ENCODE data around the gene RHEX.
"Not testable (repeated sequence)": the region's sequence is repeated elsewhere in the genome, so short reads cannot be mapped to it uniquely, and the experiment has no call there.

The RHEX gene

DNA sequence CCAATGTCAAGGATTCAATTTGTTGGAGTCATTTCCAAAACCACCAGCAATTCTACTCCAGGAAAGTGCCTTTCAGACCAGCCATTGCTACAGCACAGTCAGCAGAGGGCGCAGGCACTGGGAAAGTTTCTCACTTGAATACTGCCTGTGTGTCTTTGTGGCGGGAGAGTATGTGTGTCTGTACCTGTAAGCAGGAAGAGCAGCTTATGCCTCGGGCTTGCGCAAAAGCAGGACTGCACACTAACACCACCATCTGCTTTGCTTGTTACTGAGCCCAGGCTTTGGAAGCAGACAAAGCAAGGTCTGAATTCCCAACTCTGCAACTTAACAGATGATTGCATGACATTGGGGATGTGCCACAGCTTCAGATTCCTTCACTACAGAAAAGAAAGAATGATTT lies 22.3 kb upstream of the RHEX start:
- peak; percentile 78 for DNase-seq

DNA sequence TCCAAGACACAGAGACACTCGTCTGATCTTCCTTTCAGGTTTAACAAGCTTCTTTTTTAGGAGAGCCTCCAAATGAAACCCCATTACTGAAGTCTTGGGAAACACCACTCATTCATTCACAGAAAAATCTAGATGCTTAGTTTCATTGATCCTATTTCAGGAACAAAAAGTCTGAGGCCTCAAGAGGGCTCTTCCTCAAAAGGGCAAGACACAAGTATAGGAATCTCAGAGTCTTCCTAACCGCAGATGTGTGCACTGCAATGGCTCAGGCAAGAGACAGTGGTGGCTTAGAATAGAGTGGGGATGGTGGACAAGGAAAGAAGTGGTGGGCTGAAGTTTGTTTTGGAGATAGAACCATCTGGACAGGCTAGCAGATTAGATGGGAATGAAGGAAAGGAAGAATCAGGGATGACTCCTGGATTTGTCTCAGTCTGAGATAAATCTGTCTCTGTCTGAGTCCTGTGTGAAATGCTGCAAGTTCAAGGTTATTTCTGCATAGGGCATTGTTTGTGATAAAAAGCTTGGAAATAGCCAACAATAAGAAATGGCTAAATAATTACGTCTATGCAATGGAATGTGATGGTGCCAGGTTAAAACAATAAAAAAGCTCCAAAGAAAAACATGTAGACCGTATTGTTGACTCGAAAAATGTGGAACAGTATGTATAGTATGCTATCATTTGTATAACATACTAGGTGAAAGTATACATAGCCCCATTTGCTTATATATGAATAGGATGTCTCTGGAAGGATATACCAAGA lies 20.4 kb upstream of the RHEX start:
- no peak for DNase-seq

DNA sequence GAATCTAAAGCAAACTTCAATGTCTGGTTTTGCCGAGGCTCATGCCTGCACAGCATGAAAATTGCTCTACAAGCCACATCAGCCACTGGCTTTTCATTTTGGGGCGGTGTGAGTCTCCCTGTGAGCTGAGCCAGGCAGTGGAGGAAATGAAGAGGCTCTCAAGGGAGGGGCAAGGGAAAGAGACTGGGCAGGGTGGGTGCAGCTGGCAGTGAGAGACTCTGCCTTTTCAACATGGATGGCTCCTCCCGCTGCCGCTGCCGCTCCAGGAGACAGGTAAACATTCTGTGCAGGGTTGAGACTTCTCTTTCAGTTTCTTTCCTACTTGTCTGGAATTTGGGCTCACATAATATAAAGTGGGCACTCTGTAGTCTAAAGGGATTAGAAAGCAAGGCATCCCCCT lies 17.9 kb upstream of the RHEX start:
- no peak for DNase-seq

DNA sequence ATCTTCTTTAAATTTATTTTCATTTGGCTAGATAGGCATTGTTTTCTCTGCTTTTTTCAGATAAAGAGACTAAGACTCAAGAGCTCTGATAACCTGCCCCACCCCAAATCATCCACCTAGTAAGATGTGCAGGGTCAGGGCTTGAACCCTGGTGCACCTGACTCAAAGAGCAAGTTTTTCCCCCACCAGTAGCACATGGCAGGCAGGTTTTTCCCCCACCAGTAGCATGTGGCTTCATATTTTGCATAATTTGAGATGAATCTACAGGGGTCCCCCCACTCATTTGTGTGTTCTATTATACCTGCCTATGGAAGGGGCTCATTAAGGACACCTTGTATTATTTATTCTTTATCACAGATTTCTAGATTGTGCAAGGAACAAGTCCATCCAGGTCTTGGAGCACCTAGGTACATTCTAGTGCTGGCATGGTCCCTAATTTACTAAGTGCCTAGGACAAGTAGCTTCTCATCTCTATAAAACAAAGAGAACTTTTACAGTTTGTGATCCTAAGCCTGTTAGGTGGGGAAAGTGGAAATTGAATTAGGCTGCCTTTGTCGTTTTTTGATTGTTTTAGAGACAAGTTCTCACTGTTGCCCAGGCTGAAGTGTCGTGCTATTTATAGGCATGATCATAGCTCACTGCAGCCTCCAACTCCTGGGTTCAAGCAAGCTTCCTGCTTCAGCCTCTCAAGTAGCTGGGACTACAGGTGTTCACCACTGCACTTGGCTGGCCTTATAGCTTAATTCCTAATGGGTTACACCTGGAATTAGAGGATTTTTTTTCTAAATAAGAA lies 16.1 kb upstream of the RHEX start:
- no peak for DNase-seq

DNA sequence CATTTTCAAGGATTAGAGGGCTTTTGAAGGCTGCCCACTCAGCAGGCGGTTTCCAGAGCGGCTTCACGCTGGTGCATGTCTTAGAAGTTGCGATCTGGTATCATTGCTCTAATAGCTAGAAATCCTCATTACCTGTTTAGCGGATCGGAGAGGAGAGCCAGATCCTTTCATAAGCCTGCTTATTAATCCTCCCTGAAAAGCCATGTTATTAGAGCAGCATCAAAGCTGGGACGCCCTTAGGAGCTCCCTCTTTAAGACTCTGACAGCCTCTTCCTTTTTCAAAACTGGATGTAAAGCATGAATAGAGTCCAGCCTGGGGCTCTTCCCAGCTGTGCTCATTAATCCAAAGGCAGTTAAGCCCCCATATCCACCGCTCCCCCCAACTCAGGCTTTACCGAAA lies 15.4 kb upstream of the RHEX start:
- no peak for DNase-seq

DNA sequence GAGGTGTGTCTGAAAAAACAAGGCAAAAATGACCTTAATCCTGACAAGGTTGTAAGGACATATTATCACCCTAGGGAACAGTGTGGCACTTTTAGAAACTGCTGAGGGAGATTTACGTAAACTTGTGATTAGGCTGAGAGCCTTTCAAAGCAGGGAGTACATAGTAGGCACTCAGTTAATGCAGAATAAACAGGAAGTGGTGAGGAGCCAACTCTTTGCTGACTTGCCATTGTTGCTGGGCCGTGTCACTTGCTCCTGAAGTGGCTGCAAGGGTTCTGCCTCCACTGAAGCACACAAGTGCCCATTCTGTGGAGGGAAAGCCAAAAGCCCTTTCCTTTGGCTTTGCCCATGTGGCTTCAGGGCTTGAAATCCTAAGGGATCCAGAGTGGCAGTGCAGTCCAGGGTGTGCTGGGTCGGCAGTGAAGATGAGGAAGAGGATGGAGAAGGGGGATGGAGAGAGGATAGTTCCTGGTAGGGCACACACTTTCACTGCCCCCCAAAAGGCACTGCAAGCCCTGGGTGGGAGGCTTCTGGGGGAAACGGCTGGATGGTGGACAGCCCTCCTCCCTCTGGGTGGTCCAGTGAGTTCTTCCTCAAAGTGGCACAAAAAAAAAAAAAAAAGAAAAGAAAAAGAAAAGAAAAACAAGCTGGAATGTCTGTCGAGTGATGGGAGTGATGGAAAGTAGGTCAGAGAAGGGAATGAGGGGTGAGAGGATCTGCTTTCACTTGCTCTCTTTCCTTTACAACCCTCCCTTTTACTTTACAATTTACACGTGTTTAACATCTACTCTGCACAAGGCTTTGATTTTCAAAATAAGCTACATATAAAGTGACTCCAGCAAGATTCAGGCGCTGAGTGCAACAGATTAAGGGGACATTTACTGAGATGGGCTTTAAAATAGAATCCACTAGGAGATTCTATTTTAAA lies 13.7 kb upstream of the RHEX start:
- no peak for DNase-seq

DNA sequence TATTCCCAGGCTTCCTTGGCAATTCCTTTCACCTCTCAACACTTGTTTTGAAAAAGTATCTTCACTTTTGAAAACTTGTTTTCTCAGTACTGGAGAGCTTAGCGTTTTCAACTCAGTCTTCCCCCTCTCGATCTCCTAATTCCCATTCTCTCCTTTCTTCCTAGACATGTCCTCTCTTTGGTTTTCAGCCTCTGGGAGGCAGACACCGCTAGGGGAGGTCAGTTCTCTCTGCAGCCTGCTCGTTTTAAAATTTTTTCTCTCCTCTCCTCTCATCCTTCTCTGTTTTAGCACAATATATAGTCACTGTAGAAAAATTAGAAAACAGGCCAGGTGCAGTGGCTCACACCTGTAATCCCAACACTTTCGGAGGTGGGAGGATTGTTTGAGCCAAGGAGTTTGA lies 12.6 kb upstream of the RHEX start:
- no peak for DNase-seq

DNA sequence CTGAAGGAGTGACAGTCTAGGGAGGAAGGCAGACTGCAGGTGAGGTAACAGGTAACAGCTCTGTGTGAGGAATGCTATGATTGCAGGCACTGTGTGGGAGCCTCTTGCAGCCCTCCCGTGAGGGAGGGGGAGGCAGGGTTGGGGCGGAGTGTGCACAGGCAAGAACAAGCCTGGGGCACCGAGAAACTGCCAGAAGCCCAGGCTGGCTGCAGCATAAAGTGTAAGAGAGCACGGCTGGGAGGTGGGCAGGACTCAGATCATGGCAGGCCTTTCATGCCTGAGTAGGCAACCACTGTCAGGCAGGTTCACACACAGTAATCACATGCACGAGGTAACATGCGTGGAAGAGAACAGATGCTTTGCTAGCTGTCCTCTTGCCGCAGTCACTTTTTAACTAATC lies 11.3 kb upstream of the RHEX start:
- DNase-seq = no peak

DNA sequence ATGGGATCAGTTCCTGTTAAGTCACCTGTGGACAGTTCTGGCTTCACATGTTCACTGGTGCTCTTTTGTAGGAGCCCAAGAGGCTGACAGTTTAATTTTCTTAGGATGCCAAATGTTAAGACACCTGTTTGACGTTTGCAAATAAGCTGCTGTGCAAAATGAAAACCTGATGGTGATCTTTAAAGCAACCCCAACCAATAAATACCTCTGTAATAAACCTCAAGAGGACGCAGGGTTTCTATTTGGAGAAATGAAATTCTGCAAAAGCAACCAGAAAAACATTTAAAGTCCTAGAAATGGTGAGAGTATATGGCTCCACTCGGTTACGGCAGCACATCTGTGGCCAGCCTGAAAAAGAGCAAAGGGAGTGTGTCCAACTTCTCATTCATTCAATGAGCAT lies 5.7 kb upstream of the RHEX start:
- no peak for DNase-seq

DNA sequence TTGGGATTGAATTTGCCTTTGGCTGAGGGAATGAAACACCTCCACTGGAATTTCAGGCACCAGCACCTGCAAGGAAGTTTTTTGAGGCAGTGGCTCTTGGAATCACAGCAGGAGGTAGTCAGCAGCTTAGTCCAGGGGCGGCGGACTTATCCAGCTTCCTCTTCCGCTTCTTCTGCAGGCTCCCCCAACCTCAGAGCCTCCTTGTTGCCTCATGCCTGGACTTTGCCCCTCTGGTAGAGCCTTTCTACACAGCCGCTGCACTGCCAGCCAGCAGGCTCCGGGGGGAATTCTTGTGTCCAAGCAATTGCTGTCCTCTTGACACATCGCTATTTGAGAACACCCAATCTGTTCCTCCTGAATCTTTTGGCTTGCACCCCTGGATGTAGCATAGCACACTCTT lies 4.4 kb upstream of the RHEX start:
- no peak for DNase-seq

DNA sequence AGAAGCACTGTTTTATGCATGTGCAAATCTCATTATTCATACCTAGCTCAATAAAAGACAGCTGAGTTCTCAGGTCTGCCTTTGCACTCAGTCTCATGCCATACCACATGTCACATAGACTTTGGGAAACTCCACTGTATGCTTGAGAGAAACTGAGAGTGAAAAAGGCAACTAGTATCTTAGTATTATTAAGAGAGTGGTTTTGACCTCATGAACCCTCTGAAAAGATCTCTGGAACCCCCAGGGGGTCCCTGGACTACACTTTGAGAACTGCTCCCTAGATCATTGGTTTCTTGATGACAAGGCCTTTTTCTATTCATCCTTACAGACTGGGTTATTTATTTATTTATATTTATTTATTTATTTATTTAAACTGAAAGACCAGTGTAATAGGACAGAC lies 3.7 kb upstream of the RHEX start:
- no peak for DNase-seq

DNA sequence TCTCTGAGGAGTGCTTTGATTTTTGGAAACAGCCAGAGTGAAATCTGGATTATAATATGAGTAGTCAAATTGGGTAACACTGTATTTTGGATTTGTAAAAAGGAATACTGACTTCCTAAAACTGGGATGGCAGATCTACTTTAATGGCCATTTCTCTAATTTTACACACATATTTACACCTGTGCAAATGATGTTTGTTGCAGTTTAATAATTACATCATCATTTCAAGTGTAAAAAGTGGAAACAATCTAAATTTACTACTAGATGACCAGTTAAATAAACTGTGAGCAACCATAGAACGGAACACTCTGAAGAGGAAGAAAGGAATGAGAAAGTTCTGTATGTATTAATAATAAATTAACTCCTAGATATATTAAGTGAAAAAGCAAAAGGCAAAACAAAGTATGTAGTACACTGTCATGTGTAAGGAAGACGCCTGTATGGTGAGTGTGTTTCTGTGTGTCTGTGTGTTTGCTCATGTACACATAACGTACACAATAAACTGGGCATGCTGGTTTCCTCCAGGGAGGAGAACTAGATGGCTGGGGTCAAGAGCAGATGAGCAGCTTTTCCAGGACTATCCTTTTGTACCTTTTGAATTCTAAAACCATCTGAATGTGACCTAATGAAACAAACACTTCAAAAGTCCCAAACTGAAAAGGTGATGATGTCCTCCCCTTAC lies 2.9 kb upstream of the RHEX start:
- no peak for DNase-seq

DNA sequence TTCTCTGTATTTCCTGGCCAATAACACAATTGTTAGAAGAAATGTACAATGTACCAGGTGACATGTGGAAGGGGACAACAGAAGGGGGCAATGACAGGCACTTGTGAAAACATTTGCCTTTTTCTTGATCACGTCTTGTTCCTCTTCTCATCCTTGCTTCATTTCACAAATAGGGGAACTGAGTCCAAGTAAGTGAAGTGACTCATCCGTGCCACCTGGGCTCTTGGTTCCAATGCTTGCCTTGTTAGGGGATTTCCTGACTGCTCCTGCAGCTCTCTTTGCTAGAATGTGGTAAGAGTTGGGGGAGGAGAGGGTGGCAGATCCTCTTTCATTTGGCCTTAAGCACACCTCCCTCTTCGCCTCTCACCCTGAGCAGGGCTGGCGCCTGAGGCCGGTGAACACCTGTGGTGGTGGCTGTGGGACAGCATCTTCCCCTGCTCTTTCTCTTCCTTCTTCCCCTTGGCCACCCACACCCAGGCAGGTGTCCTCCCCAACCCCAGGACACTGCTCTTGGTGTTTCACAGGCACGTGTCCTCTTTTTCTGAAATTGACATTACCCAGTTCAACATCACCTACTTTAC lies 2.2 kb upstream of the RHEX start:
- DNase-seq = peak; percentile 65

DNA sequence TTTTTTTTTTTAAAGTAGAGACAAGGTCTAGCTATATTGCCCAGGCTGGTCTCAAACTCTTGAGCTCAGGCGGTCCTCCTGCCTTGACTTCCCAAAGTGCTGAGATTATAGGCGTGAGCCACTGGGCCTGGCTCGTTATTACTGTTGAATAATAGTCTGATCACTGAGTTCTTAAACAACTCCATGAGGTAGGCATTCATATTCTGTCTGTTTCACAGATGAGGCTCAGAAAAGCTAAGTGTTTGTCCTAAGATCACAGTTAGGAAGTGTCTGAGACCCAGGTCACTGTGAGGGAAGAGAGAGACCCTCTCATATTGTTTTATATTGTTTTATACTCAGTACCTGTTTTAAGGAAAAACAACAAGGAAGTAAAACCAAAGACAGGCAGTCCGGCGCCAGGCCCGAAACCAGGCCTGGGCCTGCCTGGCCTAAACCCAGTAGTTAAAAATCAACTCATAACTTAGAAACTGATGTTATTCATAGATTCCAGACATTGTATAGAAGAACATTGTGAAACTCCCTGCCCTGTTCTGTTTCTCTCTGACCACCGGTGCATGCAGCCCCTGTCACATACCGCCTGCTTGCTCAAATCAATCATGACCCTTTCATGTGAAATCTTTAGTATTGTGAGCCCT lies 625 bp upstream of the RHEX start:
- not testable (repeated sequence) for DNase-seq

DNA sequence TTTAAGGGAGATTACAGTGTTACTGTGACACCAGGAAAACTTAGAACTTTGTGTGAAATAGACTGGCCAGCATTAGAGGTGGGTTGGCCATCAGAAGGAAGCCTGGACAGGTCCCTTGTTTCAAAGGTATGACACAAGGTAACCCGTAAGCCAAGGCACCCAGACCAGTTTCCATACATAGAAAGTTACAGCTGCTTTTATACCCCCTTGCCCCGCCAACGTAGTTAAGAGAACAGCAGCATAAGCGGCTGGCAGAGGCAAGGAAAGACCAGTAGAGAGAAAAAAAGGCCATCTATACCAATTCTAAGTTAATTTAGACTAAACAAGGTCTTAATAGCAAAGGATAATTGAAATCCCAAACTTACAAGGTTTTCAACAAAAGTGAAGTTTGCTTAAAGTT lies 643 bp downstream of the RHEX start:
- DNase-seq = not testable (repeated sequence)

DNA sequence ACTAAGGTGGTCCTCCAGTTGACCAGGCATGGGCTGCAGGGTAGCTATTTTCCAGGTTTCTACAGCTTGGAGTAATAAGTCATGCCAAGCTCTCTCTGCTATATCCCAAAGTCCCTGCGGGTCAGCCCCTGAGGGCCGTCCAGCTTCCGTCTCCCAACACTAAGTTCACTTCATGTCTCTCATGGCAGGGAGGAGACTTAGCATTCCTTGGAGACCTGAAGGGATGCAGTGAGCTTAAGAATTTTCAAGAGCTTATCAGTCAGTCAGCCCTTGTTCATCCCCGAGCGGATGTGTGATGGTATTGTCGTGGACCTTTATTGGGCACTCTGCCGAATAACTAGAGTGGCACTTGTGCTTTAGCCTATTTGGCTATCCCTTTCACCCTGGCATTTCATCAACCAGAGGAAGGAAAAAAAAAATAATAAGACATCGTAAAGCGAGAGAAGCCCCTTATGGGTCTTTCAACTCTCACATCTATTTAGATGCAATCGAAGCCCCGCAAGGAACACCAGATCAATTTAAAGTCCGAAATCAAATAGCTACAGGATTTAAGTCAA lies 2.2 kb downstream of the RHEX start:
- DNase-seq = not testable (repeated sequence)

DNA sequence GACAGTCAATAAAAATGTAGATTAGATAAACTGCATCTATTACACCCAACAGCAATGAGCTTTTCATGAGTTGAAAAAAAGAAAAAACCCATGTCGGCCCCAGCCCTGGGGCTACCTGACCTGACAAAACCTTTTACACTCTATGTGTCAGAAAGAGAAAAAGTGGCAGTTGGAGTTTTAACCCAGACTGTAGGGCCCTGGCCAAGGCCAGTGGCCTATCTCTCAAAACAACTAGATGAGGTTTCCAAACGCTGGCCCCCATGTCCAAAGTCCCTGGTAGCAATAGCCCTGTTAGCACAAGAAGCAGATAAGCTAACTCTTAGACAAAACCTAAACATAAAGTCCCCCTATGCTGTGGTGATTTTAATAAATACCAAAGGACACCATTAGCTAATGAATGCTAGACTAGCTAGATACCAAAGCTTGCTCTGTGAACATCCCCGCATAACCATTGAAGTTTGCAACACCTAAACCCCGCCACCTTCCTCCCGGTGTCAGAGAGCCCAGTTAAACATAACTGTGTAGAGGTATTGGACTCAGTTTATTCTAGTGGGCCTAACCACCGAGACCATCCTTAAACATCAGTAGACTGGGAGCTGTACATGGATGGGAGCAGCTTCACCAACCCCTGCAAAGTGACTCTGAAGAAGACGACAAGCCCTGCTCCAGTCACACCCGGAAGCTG lies 2.8 kb downstream of the RHEX start:
- not testable (repeated sequence) for DNase-seq

DNA sequence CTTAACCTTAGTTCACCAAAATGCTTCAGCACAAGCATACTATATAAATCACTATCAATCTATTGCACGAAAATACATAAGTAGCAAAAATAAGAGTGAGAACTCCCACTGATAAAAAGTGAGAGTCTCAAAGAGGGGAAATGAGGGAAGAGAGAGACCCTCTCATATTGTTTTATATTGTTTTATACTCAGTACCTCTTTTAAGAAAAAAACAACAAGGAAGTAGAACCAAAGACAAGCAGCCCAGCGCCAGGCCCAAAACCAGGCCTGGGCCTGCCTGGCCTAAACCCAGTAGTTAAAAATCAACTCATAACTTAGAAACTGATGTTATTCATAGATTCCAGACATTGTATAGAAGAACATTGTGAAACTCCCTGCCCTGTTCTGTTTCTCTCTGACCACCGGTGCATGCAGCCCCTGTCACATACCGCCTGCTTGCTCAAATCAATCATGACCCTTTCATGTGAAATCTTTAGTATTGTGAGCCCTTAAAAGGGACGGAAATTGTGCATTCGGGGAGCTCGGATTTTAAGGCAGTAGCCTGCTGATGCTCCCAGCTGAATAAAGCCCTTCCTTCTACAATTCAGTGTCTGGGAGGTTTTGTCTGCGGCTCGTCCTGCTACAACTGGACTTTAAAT lies 5.4 kb downstream of the RHEX start:
- DNase-seq = not testable (repeated sequence)

DNA sequence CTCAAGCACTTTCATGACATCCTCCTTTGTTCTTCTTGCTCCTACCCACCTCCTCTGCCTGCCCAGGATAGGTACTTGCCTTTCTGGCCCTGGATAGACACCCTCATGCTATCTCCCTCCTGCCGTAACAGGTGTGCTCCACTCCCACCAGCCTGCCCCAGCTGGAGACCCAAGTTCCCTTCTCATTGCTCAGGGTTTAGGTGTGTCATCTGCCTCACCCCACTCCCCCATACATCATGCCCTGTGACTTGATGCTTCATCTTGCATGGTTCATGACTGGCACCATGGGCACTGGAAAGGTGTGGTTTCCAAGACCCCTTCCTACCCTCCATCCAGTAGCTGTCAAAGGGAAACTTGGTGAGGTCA lies 5.9 kb downstream of the RHEX start:
- no peak for DNase-seq

DNA sequence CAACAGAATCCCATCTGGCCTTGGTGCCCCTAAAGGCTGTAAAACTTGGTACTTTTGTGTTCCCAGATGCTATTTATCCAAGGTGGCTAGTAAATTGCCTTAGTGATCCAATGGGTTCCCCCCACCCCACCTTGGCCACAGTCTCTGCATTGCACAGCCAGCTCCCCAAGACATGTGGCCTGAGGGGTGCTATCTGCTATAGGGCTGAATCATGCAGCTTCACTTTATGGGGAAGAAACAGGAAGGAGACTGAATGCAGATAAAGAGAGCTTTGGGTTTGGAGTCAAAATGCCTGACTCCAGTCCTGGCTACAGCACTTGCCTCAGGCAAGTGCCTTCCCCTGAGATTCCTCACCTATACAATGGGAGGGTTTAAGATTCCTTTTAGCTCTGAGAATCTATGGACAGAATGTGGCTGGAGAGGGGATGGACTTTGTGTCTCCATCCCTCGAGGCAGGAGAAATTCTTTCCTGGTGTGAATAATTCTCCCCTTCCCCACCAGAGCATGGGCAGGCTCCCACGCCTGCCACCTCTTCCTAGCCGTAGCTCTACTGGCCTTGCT lies 6.5 kb downstream of the RHEX start:
- DNase-seq = no peak

All from activated CD4-positive, alpha-beta T cell treated with anti-CD3 and anti-CD28 coated beads for 48 hours (primary cell).